Esophagus squamous epithelium (tissue), 5 donors: ENCODE data around the gene AASDHPPT. TPM values are rescaled to one million over a fixed set of nuclear protein-coding genes. Genes with fewer than 3 reads are reported as not detected.

Experiments used
- DNase-seq: peaks from one replicate; lab custom pipeline; 2025; lab: John Stamatoyannopoulos, UW
- H3K27ac ChIP-seq, 4 donors: fragments of 200-600 bp; sonication (generic); one replicate each; pipeline ENCODE4 v1.5.1; 2016 to 2019; ENCODE audit warnings: mild to moderate bottlenecking in 1 of 4
- H3K27me3 ChIP-seq, 4 donors: fragments of 200-600 bp; sonication (generic); 1 replicate in 3 of 4; 2 replicates in 1 of 4; pipeline versions ENCODE4 v1.5.1 to v1.6.0; 2017 to 2021; ENCODE audit warnings: antibody characterized with exemption in 1 of 4
- H3K36me3 ChIP-seq, 3 donors: fragments of 200-600 bp; sonication (generic); one replicate each; pipeline ENCODE4 v1.5.1; 2016 to 2019
- H3K4me1 ChIP-seq, 3 donors: fragments of 200-600 bp; sonication (generic); one replicate each; pipeline ENCODE4 v1.5.1; 2017 to 2019
- H3K4me3 ChIP-seq, 4 donors: fragments of 200-600 bp; sonication (generic); 1 replicate in 3 of 4; 2 replicates in 1 of 4; pipeline ENCODE4 v1.5.1; 2016 to 2019; ENCODE audit warnings: mild to moderate bottlenecking in 2 of 4, moderate library complexity in 1 of 4
- H3K9me3 ChIP-seq, 3 donors: fragments of 200-600 bp; sonication (generic); one replicate each; pipeline ENCODE4 v1.5.1; 2016 to 2019
- POLR2A ChIP-seq, 4 donors: fragments of 450-650 bp; IDR thresholded peaks; one replicate each; pipeline ENCODE4 v1.6.1; 2017; ENCODE audit warnings: antibody characterized with exemption in 4 of 4, mild to moderate bottlenecking in 4 of 4, moderate library complexity in 3 of 4
- WGBS, 2 donors: methylation state at CpG; one replicate each; pipeline ENCODE4 v1.1.5; 2018; 5-methylcytosine and 5-hydroxymethylcytosine counted together
- intact Hi-C: fragments of 100-400 bp; cut with DNase I; formaldehyde crosslinking; loops from one replicate; pipeline ENCODE4 v1.15.0; 2022
- total RNA-seq, 4 donors: library from RNA; depleted of rRNA; stranded (reverse); fragments of >200 nt; gene quantifications; one replicate each; pipeline ENCODE4 v1.1.0, GENCODE V29; 2016
- TF ChIP-seq, protein P1 (sequence below), 6 experiments: fragments of 450-650 bp in 4 of 6; fragments of 200-600 bp in 2 of 6; sonication (generic) in 2 of 6; IDR thresholded peaks; one replicate each; pipeline ENCODE4 v1.5.1; 2016 to 2019; ENCODE audit warnings: antibody characterized with exemption in 6 of 6, mild to moderate bottlenecking in 4 of 6, moderate library complexity in 4 of 6
- donor health status: DM: yes; HTN: yes; CAD: no.

The AASDHPPT gene
- total RNA-seq, 4 donors from 2014 or later: 21.7 to 41.6 (median 33.1) TPM

DNA sequence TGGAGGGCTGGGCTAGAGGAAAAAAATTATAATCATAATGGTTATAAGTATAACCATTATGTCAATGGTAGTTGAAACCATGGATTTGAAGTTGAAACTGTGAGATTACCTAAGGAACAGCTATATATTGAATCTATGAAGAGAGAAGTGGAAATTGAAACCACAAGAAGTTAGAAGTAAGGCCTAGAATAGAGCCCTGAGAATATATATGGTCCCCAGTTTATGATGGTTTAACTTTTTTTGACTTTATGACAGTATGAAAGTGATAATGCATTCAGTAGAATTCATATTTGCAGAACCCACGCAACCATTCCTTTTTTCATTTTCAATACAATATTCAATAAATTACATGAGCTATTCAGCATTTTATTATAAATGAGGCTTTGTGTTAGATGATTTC is 15.0 kb downstream of the AASDHPPT start:
- DNase-seq: no peak
- Histone ChIP-seq H3K4me3 (no peak overlapping the region), H3K4me1 (peaks cover 12 to 48% (median 13%) of the 10 kb centered on the region in 3 donors), H3K27ac (no peak overlapping the region), H3K27me3 (no peaks in the 10 kb centered on the region), H3K9me3 (no peaks in the 10 kb centered on the region), H3K36me3 (peaks cover 0 to 62% (median 4%) of the 10 kb centered on the region in 3 donors)
- intact Hi-C loops: no loop called here
- 93 to 94% methylated on average over 1 of the region's 1 CpG for WGBS, 2 donors
- no peak for TF ChIP-seq POLR2A (IDR thresholded peaks at IDR 0.05)
- TF ChIP-seq, protein P1, sequence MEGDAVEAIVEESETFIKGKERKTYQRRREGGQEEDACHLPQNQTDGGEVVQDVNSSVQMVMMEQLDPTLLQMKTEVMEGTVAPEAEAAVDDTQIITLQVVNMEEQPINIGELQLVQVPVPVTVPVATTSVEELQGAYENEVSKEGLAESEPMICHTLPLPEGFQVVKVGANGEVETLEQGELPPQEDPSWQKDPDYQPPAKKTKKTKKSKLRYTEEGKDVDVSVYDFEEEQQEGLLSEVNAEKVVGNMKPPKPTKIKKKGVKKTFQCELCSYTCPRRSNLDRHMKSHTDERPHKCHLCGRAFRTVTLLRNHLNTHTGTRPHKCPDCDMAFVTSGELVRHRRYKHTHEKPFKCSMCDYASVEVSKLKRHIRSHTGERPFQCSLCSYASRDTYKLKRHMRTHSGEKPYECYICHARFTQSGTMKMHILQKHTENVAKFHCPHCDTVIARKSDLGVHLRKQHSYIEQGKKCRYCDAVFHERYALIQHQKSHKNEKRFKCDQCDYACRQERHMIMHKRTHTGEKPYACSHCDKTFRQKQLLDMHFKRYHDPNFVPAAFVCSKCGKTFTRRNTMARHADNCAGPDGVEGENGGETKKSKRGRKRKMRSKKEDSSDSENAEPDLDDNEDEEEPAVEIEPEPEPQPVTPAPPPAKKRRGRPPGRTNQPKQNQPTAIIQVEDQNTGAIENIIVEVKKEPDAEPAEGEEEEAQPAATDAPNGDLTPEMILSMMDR (IDR thresholded peaks at IDR 0.05): no peak

DNA sequence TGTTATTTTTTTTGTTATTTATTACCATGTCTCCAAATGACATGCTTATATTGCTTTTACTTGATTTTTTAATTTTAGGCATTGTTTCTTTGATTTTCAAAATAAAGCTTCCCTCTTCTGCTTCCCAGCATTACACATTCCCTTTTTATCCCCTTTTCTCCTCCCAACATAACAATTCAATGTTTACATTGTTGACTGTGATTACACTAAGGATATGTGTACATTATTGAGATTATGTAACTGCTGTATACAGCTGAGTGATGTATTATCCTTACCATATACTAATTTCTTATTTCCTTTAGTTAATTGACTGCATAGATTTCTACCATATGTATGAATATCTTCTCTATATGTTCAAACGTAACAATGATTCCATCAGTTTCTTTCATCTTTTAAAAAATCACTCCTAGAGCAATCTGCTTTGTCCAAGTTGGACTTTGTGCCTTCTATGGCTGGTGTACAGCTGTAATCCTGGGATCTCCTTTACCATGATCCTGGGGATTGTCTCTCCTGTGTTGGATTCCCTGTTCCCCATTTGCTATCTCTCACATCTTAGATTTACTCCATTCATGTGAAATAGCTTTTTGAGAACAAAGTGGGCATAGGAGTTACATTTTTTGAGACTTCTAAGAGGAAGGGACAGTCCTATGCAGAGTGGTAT is 21.6 kb downstream of the AASDHPPT start:
- Histone ChIP-seq H3K36me3 (peaks cover 0 to 58% (median 8%) of the 10 kb centered on the region in 3 donors), H3K4me3 (no peak overlapping the region), H3K27ac (no peak overlapping the region), H3K27me3 (no peaks in the 10 kb centered on the region), H3K9me3 (no peaks in the 10 kb centered on the region), H3K4me1 (no peaks in the 10 kb centered on the region)
- intact Hi-C loops: no loop called here
- 86 to 89% methylated on average over 1 of the region's 1 CpG for WGBS, 2 donors
- TF ChIP-seq, protein P1 (IDR thresholded peaks at IDR 0.05): no peak
- TF ChIP-seq POLR2A (IDR thresholded peaks at IDR 0.05): no peak
- no peak for DNase-seq

DNA sequence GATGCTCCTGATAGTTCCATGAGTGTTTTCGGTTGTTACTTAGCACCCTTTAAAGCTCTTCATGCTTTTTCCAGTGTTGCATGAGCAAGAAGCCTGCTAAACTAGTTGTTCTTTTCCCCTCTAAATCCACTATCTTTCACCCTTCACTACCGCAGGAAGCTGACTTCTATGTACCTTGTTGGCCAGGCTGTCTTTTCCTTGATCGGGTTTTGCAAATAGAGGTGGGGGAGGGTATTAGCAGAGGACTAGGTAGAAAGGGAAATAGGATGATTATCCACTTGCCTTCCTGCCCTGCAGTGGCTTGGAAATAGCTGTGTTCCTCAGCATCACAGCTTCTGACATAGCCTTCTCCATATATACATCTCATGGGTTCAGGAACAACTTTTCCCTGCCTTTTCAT is 23.9 kb downstream of the AASDHPPT start:
- intact Hi-C loops: no loop called here

DNA sequence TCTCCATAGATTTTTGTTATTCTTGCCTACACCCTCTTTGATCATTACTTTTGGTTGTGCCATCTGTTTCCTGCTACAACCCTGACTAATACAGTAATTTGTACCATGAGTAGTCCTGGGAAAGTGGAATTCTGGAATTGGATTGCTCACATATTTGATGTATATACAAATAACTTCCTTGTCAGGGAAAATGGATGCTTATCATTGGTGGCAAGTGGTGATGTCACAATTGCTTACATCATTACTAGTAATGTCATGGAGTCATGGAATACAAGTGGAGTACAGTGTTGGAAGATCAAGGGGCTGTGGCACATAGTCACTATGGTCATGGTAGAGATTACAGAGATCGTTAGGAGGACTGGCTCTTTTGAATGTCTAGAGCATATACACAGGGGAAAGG is 24.4 kb downstream of the AASDHPPT start:
- Histone ChIP-seq H3K36me3 (peaks cover 0 to 30% (median 4%) of the 10 kb centered on the region in 3 donors), H3K4me1 (no peaks in the 10 kb centered on the region), H3K9me3 (no peaks in the 10 kb centered on the region), H3K27me3 (no peaks in the 10 kb centered on the region), H3K27ac (no peak overlapping the region), H3K4me3 (no peak overlapping the region)
- TF ChIP-seq, protein P1 (IDR thresholded peaks at IDR 0.05): no peak
- no peak for TF ChIP-seq POLR2A (IDR thresholded peaks at IDR 0.05)
- DNase-seq: no peak
- intact Hi-C loops: no loop called here
- WGBS, 2 donors: 83 to 89% methylated on average over 1 of the region's 1 CpG

More for the DNA sequence above, 23.9 kb downstream of the AASDHPPT start:
- 74 to 85% methylated on average over 3 of the region's 3 CpGs for WGBS, 2 donors
- DNase-seq: no peak
- peaks cover 0 to 35% (median 4%) of the 10 kb centered on the region in 3 donors for H3K36me3 ChIP-seq
- no peaks in the 10 kb centered on the region for H3K9me3 ChIP-seq
- no peaks in the 10 kb centered on the region for H3K4me1 ChIP-seq
- H3K4me3 ChIP-seq: no peak overlapping the region
- H3K27me3 ChIP-seq: no peaks in the 10 kb centered on the region
- no peak for TF ChIP-seq POLR2A (IDR thresholded peaks at IDR 0.05)
- no peak overlapping the region for H3K27ac ChIP-seq

DNA sequence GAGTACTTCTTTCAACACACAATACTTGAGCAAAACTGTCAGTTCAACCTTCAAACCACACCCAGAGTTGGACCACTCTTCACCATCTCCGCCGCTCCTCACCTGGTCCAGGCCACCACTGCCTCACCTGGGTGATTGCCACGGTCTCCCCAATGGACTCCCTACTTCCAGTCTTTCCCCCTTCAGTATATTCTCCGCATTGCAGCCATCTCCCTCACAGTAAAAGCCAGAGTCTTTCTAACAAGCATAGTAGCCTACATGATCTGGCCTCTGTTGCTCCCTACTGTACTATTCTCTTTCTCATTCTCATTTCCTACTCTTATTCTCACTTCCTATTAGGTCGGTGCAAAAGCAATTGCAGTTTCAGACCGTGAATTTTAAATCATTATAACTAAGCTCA is 28.5 kb downstream of the AASDHPPT start:
- DNase-seq: no peak
- 86 to 87% methylated on average over 6 of the region's 6 CpGs for WGBS, 2 donors
- Histone ChIP-seq H3K27me3 (no peaks in the 10 kb centered on the region), H3K27ac (no peak overlapping the region), H3K36me3 (no peaks in the 10 kb centered on the region), H3K4me3 (no peak overlapping the region), H3K9me3 (no peaks in the 10 kb centered on the region), H3K4me1 (no peaks in the 10 kb centered on the region)
- TF ChIP-seq, protein P1 (IDR thresholded peaks at IDR 0.05): no peak
- no peak for TF ChIP-seq POLR2A (IDR thresholded peaks at IDR 0.05)
- intact Hi-C loops: no loop called here
